Gastrocnemius medialis (tissue), 4 donors: ENCODE data around the gene OCA2. TPM values are rescaled to one million over a fixed set of nuclear protein-coding genes. Genes with fewer than 3 reads are reported as not detected.

Experiments used
- ATAC-seq, 2 donors: fragments of 150-250 bp; one replicate each; pipeline ENCODE4 v1.9.1; 2016
- DNase-seq, 2 donors: peaks; one replicate each; pipeline ENCODE4 v3.0.0-alpha.2; 2019
- H3K27ac ChIP-seq, 4 donors: fragments of 200-600 bp; sonication (generic); 1 replicate in 1 of 4; 2 replicates in 3 of 4; pipeline ENCODE4 v1.5.1; 2016 to 2018; ENCODE audit warnings: mild to moderate bottlenecking in 2 of 4, moderate library complexity in 1 of 4
- H3K27me3 ChIP-seq, 3 donors: fragments of 200-600 bp; sonication (generic) in 2 of 3; 1 replicate in 1 of 3; 2 replicates in 2 of 3; pipeline versions ENCODE4 v1.5.1 to v1.6.0; 2016 to 2019; ENCODE audit warnings: mild to moderate bottlenecking in 1 of 3, moderate library complexity in 1 of 3
- H3K36me3 ChIP-seq, 2 donors: fragments of 200-600 bp; sonication (generic) in 1 of 2; one replicate each; pipeline ENCODE4 v1.5.1; 2017 to 2018
- H3K4me1 ChIP-seq, 2 donors: fragments of 200-600 bp; sonication (generic) in 1 of 2; one replicate each; pipeline ENCODE4 v1.5.1; 2016 to 2017; ENCODE audit warnings: mild to moderate bottlenecking in 2 of 2
- H3K4me3 ChIP-seq, 4 donors: fragments of 200-600 bp; sonication (generic) in 3 of 4; 1 replicate in 1 of 4; 2 replicates in 3 of 4; pipeline ENCODE4 v1.5.1; 2016 to 2019; ENCODE audit warnings: mild to moderate bottlenecking in 2 of 4
- H3K9me3 ChIP-seq, 3 donors: fragments of 200-600 bp; sonication (generic) in 2 of 3; 1 replicate in 1 of 3; 2 replicates in 2 of 3; pipeline ENCODE4 v1.5.1; 2016 to 2019
- CTCF ChIP-seq, 5 experiments: fragments of 450-650 bp in 3 of 5; fragments of 200-600 bp in 2 of 5; sonication (generic) in 2 of 5; IDR thresholded peaks in 4 of 5; conservative IDR thresholded peaks in 1 of 5; 1 replicate in 4 of 5; 2 replicates in 1 of 5; pipeline ENCODE4 v1.5.1; 2016 to 2019; ENCODE audit warnings: antibody characterized with exemption in 5 of 5, mild to moderate bottlenecking in 3 of 5, moderate library complexity in 3 of 5
- POLR2A ChIP-seq, 2 donors: fragments of 450-650 bp; IDR thresholded peaks; one replicate each; pipeline ENCODE4 v1.6.1; 2017; ENCODE audit warnings: antibody characterized with exemption in 2 of 2, mild to moderate bottlenecking in 2 of 2, moderate library complexity in 2 of 2
- in situ Hi-C, 4 donors: fragments of 200-750 bp; cut with MboI; loops; one replicate each; pipeline versions ENCODE4 v1.15.0 to v1.8.0; 2017; ENCODE audit warnings: low sequenced_read_pairs in 4 of 4
- intact Hi-C: fragments of 100-400 bp; cut with DNase I; formaldehyde crosslinking; loops from one replicate; pipeline ENCODE4 v1.15.1; 2023; ENCODE audit warnings: low total_unique reads
- total RNA-seq, 4 donors: library from RNA; depleted of rRNA; stranded (reverse); fragments of >200 nt; gene quantifications; one replicate each; pipeline versions ENCODE4 v1.1.0 to v1.2.3, GENCODE V29; 2016

OCA2 gene
- total RNA-seq, 4 donors from 2014 or later, result 0.16 to 0.63 (median 0.41) TPM; not detected in 1

DNA sequence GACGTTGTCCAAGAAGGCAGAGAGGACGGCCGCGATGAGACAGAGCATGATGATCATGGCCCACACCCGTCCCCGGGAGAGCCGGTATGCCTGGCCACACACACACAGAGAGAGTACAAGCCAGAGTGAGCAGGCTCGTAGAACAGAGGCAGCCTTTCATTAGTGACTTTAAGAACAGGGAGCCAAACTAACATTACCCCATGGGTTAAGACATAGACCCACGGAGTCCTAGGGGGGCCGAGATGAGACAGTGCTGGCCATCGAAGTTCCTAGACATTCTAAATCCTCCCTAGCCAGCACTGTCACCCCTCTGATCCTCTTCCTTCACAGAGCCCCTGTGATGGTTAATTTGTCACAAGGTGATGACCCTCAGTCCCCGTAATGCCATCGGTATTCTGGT lies 114.0 kb downstream of the OCA2 start:
- Histone ChIP-seq H3K27me3 (no peaks in the 10 kb centered on the region), H3K4me3 (no peak overlapping the region), H3K4me1 (no peaks in the 10 kb centered on the region), H3K36me3 (no peaks in the 10 kb centered on the region), H3K9me3 (no peaks in the 10 kb centered on the region), H3K27ac (no peak overlapping the region)
- intact Hi-C loops, result no loop called here
- in situ Hi-C loops, result no loop called here
- no peak for TF ChIP-seq CTCF (IDR thresholded peaks at IDR 0.05 in 4 of 5, conservative IDR thresholded peaks at IDR 0.05 in 1 of 5)
- no peak for TF ChIP-seq POLR2A (IDR thresholded peaks at IDR 0.05)
- no peak for ATAC-seq
- no peak for DNase-seq

- DNase-seq, result no peak
- no peak overlapping the region for H3K27ac ChIP-seq
- no peak for ATAC-seq
- H3K36me3 ChIP-seq, result no peaks in the 10 kb centered on the region
- no peaks in the 10 kb centered on the region for H3K9me3 ChIP-seq
- no peak overlapping the region for H3K4me3 ChIP-seq
- TF ChIP-seq CTCF (IDR thresholded peaks at IDR 0.05 in 4 of 5, conservative IDR thresholded peaks at IDR 0.05 in 1 of 5), result no peak
- no peak for TF ChIP-seq POLR2A (IDR thresholded peaks at IDR 0.05)
- no peaks in the 10 kb centered on the region for H3K4me1 ChIP-seq
- intact Hi-C loops (no loop called here), in situ Hi-C loops (no loop called here)
- H3K27me3 ChIP-seq, result no peaks in the 10 kb centered on the region
Observed at GRCh38 chr15:27983496-27983895, 115.6 kb downstream of the OCA2 start.

DNA sequence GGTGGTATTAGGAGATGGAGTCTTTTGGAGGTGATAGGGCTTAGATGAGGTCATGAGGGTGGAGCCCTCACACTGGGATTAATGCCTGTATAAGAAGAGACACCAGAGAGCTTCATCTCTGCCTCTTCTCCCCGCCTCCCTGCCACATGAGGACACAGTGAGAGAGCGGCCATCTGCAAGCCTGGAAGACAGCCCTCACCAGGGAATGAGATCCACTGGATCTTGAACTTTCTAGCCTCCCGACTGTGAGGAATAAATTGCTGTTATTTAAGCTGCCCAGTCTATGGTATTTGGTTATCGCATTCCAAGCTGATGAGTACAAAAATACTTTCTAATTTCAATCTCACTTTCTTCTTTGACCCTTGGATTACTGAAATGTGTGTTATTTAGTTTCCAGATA lies 121.4 kb downstream of the OCA2 start:
- Histone ChIP-seq H3K36me3 (no peaks in the 10 kb centered on the region), H3K4me1 (no peaks in the 10 kb centered on the region), H3K27ac (no peak overlapping the region), H3K4me3 (no peak overlapping the region), H3K9me3 (no peaks in the 10 kb centered on the region), H3K27me3 (no peaks in the 10 kb centered on the region)
- intact Hi-C loops, result no loop called here
- TF ChIP-seq POLR2A (IDR thresholded peaks at IDR 0.05), result no peak
- TF ChIP-seq CTCF (IDR thresholded peaks at IDR 0.05 in 4 of 5, conservative IDR thresholded peaks at IDR 0.05 in 1 of 5), result no peak
- in situ Hi-C loops, result no loop called here
- DNase-seq (no peak), ATAC-seq (no peak)

DNA sequence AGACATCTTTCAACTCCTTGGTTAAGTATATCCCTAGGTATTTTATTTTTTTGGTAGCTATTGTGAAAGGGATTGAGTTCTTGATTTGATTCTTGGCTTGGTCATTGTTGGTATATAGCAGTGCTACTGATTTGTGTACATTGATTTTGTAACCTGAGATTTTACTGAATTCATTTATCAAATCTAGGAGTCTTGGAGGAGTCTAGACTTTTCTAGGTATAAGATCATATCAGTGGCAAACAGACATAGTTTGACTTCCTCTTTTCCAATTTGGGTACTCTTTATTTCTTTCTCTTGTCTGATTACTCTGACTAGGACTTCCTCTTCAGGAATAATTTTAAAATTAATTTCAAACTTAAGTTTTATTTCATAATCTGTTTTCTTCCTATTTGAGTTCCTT lies 125.2 kb downstream of the OCA2 start:
- ATAC-seq, result no peak
- intact Hi-C loops, result no loop called here
- no peaks in the 10 kb centered on the region for H3K27me3 ChIP-seq
- no peaks in the 10 kb centered on the region for H3K9me3 ChIP-seq
- H3K4me1 ChIP-seq, result no peaks in the 10 kb centered on the region
- H3K36me3 ChIP-seq, result no peaks in the 10 kb centered on the region
- H3K27ac ChIP-seq, result no peak overlapping the region
- H3K4me3 ChIP-seq, result no peak overlapping the region
- in situ Hi-C loops, result no loop called here
- DNase-seq, result no peak
- TF ChIP-seq POLR2A (IDR thresholded peaks at IDR 0.05), result no peak
- no peak for TF ChIP-seq CTCF (IDR thresholded peaks at IDR 0.05 in 4 of 5, conservative IDR thresholded peaks at IDR 0.05 in 1 of 5)

DNA sequence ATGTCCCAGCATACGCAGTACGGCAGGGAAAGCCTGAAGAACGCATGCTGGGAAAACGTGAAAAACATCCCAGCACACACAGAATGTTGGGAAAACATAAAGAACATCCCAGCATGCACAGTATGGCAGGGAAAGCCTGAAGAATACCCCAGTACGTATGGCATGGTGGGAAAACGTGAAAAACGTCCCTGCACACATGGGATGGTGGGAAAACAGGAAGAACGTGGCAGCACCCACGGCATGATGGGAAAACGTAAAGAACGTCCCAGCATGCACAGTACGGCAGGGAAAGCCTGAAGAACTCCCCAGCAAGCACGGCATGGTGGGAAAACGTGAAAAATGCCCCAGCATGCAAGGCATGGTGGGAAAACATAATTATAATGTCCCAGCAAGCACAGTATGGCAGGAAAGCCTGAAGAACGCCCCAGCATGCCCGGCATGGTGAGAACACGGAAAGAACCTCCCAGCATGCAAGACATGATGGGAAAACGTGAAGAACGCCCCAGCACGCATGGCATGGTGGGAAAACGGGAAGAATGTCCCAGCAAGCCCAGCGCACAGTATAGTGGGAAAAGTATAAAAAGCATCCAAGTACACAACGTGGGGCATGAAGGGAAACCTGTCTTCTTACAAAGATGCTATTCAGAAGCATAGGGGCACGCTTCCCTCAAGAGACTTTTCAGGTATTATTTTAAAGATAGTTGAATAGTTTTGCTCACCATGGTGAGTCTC lies 128.3 kb downstream of the OCA2 start:
- Histone ChIP-seq H3K4me3 (no peak overlapping the region), H3K9me3 (no peaks in the 10 kb centered on the region), H3K36me3 (no peaks in the 10 kb centered on the region), H3K27ac (no peak overlapping the region), H3K4me1 (no peaks in the 10 kb centered on the region), H3K27me3 (no peaks in the 10 kb centered on the region)
- intact Hi-C loops, result no loop called here
- TF ChIP-seq CTCF (IDR thresholded peaks at IDR 0.05 in 4 of 5, conservative IDR thresholded peaks at IDR 0.05 in 1 of 5) (no peak), POLR2A (IDR thresholded peaks at IDR 0.05) (no peak)
- no peak for ATAC-seq
- in situ Hi-C loops, result no loop called here
- DNase-seq, result no peak
